Measurements from ENCODE around the gene MTCL3.
A peak's percentile ranks its signal among the peaks of the same experiment; 100 is the strongest.

MTCL3 gene

DNA sequence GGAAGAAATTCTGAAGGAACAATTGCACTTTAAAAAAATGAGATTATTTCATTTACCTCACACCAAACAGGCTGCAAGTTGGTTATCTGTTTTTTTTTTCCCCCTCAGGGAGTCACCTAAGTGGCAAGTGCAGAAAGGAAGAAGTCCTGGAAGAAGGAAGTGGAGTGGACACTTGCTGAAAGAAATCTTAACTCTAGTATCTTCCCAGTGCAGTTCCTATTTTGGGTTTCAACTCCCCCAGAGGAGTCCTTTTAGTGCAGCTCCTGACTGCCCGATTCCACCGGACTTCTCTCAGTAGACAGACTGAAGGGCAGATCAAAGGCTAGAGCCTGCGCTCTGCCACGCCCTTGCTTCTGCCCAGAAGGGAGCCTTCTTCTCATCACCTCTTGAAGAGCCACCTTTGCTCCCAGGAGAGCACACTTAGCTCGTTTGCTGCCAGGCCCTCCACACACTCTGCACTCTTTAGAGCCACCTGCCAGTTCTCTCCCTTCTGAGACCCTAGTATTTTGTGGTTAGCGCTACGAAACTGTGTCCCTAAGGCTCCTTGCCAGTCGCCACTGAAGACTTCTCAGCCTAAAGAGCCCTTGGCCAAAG is 4.9 kb downstream of the MTCL3 start:
- intact Hi-C loops (cut with DNase I): no loop called here
- DNase-seq (no peak), ATAC-seq (peak in 1 of 4 donors; percentile 18)
- TF ChIP-seq POLR2A (IDR thresholded peaks at IDR 0.05): no peak
- TF ChIP-seq, protein P1, sequence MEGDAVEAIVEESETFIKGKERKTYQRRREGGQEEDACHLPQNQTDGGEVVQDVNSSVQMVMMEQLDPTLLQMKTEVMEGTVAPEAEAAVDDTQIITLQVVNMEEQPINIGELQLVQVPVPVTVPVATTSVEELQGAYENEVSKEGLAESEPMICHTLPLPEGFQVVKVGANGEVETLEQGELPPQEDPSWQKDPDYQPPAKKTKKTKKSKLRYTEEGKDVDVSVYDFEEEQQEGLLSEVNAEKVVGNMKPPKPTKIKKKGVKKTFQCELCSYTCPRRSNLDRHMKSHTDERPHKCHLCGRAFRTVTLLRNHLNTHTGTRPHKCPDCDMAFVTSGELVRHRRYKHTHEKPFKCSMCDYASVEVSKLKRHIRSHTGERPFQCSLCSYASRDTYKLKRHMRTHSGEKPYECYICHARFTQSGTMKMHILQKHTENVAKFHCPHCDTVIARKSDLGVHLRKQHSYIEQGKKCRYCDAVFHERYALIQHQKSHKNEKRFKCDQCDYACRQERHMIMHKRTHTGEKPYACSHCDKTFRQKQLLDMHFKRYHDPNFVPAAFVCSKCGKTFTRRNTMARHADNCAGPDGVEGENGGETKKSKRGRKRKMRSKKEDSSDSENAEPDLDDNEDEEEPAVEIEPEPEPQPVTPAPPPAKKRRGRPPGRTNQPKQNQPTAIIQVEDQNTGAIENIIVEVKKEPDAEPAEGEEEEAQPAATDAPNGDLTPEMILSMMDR (IDR thresholded peaks at IDR 0.05): no peak
- no peaks in the 10 kb centered on the region for H3K9me3 ChIP-seq
- peaks cover 0 to 5% (median 0%) of the 10 kb centered on the region in 9 donors for H3K36me3 ChIP-seq
- peaks cover 0 to 35% (median 15%) of the 10 kb centered on the region in 12 donors for H3K4me1 ChIP-seq
- 10 to 17% (median 12%) methylated on average over 8 of the region's 8 CpGs for WGBS, 4 donors
- no peak overlapping the region for H3K27ac ChIP-seq
- peak overlapping the region in 9 of 12 donors; percentile 58 to 70 (median 63) for H3K4me3 ChIP-seq
- H3K27me3 ChIP-seq: peaks cover 0 to 65% (median 43%) of the 10 kb centered on the region in 9 donors

DNA sequence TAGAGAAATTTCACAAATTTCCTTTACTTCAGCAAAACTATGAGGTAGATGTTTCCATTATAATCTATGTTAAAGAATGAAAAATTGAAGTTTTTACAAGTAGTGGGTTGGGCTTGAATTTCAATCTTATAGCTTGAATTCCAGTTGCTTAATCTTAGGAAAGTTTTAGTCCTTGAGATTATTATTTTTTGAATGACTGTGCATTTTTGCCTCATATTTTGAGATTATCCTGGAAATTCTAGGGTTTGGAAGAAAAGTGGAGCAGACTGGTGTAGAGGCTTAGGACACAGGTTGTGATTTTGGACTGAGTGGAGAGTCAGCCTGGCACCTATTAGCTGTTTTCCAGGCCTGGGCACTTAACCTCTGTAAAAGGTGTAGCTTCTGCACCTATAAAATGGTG is 5.7 kb downstream of the MTCL3 start:
- no peak for TF ChIP-seq POLR2A (IDR thresholded peaks at IDR 0.05)
- TF ChIP-seq, protein P1 (IDR thresholded peaks at IDR 0.05): no peak

DNA sequence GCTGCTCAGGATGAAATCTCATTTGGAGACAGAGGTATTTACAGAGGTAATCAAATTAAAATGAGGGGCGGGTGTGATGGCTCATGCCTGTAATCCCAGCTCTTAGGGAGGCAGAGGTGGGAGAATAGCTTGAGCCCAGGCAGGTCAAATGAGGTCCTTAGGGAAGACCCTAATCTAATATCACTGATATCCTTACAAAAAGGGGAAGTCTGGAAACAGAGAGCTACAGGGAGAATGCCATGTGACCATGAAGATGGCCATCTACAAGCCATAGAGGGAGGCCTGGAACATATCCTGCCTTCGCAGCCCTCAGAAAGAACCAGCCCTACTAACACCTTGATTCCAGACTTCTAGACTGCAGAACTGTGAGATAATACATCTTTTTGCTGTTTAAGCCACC is 8.3 kb downstream of the MTCL3 start:
- H3K27ac ChIP-seq: no peak overlapping the region
- WGBS, 4 donors: 70 to 80% (median 77%) methylated on average over 2 of the region's 2 CpGs
- no peak overlapping the region for H3K4me3 ChIP-seq
- DNase-seq: no peak
- peaks cover 0 to 31% (median 18%) of the 10 kb centered on the region in 9 donors for H3K27me3 ChIP-seq
- no peaks in the 10 kb centered on the region for H3K9me3 ChIP-seq
- ATAC-seq: no peak
- TF ChIP-seq, protein P1 (IDR thresholded peaks at IDR 0.05): no peak
- TF ChIP-seq POLR2A (IDR thresholded peaks at IDR 0.05): no peak
- H3K36me3 ChIP-seq: peaks cover 0 to 5% (median 0%) of the 10 kb centered on the region in 9 donors
- intact Hi-C loops (cut with DNase I): no loop called here
- H3K4me1 ChIP-seq: peaks cover 0 to 17% (median 9%) of the 10 kb centered on the region in 12 donors

More for the DNA sequence above, 5.7 kb downstream of the MTCL3 start:
- H3K9me3 ChIP-seq: no peaks in the 10 kb centered on the region
- H3K27ac ChIP-seq: no peak overlapping the region
- H3K36me3 ChIP-seq: peaks cover 0 to 5% (median 0%) of the 10 kb centered on the region in 9 donors
- H3K4me1 ChIP-seq: peaks cover 0 to 28% (median 15%) of the 10 kb centered on the region in 12 donors
- H3K27me3 ChIP-seq: peaks cover 0 to 56% (median 35%) of the 10 kb centered on the region in 9 donors
- no peak for DNase-seq
- no peak for ATAC-seq
- no peak overlapping the region for H3K4me3 ChIP-seq
- intact Hi-C loops (cut with DNase I): no loop called here

DNA sequence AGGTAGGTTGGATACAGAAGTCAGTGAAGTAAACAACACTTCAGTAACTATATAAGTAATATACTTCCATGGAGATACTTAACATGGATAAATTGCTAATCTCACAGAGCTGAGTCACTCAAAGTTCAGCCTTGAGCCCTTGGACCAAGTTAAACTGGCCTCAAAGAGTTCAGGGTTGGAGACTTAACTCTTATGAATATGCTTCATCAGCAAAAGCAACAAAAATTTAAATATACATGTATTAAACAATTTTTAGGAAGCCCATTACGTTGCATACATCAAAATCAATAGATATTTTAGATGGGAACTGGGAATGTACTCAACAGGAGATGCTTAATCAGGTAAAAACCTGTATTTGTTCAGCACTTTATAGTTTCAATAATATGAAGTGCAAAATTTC is 12.2 kb downstream of the MTCL3 start:
- intact Hi-C loops (cut with DNase I): no loop called here
- 63 to 80% (median 68%) methylated on average over 1 of the region's 1 CpG for WGBS, 4 donors

More for the DNA sequence above, 12.2 kb downstream of the MTCL3 start:
- Histone ChIP-seq H3K36me3 (peaks cover 0 to 3% (median 0%) of the 10 kb centered on the region in 9 donors), H3K9me3 (no peaks in the 10 kb centered on the region), H3K27ac (no peak overlapping the region), H3K4me1 (no peaks in the 10 kb centered on the region), H3K27me3 (peaks cover 0 to 3% (median 0%) of the 10 kb centered on the region in 9 donors), H3K4me3 (no peak overlapping the region)
- ATAC-seq (no peak), DNase-seq (no peak)
- no peak for TF ChIP-seq POLR2A (IDR thresholded peaks at IDR 0.05)
- TF ChIP-seq, protein P1 (IDR thresholded peaks at IDR 0.05): no peak

All from heart left ventricle (tissue), 16 donors.